ENCODE measurements around the gene TTC4. TPM values are rescaled to one million over a fixed set of nuclear protein-coding genes. Genes with fewer than 3 reads are reported as not detected.

TTC4 gene, protein sequence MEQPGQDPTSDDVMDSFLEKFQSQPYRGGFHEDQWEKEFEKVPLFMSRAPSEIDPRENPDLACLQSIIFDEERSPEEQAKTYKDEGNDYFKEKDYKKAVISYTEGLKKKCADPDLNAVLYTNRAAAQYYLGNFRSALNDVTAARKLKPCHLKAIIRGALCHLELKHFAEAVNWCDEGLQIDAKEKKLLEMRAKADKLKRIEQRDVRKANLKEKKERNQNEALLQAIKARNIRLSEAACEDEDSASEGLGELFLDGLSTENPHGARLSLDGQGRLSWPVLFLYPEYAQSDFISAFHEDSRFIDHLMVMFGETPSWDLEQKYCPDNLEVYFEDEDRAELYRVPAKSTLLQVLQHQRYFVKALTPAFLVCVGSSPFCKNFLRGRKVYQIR
- total RNA-seq = 10 to 100 TPM; 13.9 to 16.8 TPM
- long read RNA-seq, donor 1, transcript TTC4-201 (10 exons, 2,395 nt) = major isoform, 11 of 12 reads
- long read RNA-seq, donor 1, partial matches to known transcripts = 1 of 12 reads
- long read RNA-seq, donor 1, other reads (novel, unspliced or antisense) = 0 of 12 reads
- long read RNA-seq, donor 2, transcript TTC4-201 (10 exons, 2,395 nt) = major isoform, 82 of 98 reads
- long read RNA-seq, donor 2, partial matches to known transcripts = 1 of 98 reads
- long read RNA-seq, donor 2, other reads (novel, unspliced or antisense) = 12 of 98 reads

DNA sequence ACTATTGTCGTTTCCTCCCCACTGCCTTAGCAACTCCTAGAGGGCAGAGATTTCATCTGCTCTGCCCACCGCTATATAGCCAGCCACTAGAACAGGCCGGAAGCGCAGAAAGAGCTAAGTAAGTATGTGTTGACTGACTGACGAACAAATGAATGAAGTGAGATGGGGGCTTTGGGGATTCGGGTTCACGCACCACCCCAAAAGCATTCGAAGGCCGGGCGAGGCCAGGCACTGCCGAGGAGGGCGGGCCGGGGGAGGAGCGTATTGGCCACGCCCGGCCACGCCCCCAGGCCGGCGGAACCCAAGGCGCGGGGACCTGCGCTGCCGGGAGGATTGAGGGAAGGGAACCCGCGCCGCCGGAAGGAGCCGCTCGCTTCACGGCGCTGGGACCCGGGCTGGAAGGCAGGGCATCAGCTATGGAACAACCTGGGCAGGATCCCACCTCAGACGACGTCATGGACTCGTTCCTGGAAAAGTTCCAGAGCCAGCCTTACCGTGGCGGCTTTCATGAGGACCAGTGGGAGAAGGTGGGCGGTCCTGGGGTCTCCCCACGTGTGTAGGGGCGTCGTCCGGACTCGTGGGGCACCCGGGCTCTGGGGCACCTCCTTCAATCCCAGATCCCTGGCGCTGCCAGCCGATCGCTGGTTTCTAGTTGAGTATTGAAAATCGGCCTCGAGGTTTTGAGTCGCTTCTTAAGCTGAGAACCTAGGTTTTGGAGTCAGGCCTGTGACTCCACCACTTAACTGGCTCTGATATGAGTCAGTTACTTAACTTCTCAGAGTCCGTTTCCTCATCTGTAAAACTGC, at the start of gene TTC4:
Gene TTC4 (plus strand): TSS at position 369 of the 806 bp plus-strand sequence. CDS start 48 bp downstream, at position 417.
- DNase-seq (ENCODE audit: low spot score) = peak; percentile 96
- intact Hi-C loops (cut with DNase I) = no loop called here

GRCh38 chr1:54666333-54666732, 49.3 kb upstream of the TTC4 start:
- intact Hi-C loops (cut with DNase I) = no loop called here
- no peak for DNase-seq (ENCODE audit: low spot score)

DNA sequence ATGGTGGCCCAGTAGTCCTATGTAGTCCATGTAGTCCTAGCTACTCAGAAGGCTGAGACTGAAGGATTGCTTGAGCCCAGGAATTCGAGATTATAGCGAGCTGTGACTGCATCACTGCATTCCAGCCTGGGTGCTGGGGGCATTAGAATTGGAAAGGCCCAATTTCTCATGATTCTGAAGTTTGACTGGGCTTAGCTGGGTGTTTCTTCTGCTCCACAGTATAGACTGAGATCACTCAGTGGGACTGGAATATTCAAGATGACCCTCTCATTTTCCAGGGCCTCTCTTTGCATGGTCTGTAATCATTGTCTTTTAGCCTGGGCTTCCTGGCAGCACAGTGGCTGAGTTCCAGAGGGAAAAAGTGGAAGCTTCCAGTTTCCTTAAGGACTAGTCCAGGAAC, 47.9 kb upstream of the TTC4 start:
- intact Hi-C loops (cut with DNase I) = no loop called here
- no peak for DNase-seq (ENCODE audit: low spot score)

DNA sequence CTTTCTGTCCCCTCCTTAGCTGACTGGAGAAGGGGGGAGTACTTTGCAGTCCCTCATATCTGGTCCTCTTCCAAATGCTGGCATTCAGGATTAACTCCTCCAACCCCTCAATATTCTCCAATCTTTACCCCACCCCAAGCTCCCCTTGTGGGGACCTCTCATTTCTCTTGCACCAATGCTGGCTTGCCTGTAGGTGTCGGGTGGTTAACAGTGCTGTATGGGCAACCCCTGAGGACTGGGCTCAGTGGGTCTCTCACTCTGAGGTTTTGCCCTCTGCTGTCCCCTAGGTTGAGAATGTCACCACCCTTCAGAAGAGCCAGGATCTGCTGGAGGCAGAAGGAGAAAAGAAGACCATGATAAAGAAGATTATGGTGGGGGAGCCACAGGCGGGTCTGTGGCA, 47.1 kb upstream of the TTC4 start:
- DNase-seq (ENCODE audit: low spot score) = no peak
- intact Hi-C loops (cut with DNase I) = no loop called here

- DNase-seq (ENCODE audit: low spot score) = no peak
- intact Hi-C loops (cut with DNase I) = no loop called here
Observed at GRCh38 chr1:54671985-54672608, 43.6 kb upstream of the TTC4 start.

DNA sequence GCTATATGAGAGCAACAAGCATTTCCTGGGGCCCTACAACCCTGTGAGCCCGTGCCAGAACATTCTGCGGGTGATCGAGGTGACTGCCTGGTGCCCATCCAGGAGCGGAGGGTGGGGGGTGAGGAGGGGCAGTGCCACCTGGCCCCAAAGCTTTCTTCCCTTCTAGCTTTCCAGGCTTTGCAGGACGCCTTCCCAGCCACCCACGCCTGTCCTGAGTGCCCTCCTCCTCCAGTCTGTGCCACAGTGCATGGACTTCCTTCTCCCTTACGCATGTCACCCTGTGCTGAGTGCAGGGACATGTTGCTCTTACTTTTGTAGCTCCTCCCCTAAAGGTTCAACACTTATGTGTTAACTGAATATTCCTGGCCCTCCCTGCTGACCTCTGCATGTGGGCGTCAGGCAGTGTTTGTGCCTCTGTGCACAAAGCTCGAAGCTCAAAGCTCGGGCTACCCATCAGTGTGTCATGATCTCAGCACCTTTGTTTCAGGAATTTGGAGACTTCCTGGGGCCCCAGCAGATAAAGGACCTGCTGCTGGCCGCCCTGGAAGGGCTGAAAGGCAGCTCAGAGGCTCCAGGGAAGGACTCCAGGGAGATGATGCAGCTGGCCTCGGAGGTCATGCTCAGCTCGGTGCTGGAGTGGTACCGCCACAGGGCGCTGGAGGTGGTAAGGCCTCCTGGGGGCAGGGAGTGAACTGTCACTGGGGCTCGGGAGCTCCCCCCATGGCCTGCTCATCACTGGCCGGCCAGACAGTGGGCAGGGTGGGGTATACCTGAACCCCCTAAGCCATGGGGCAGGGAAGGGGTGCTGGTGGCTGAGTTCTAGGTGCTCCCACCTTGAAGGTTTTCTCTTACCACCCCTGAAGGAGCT, 36.7 kb upstream of the TTC4 start:
- no peak for DNase-seq (ENCODE audit: low spot score)
- intact Hi-C loops (cut with DNase I) = no loop called here

- intact Hi-C loops (cut with DNase I) = no loop called here
- no peak for DNase-seq (ENCODE audit: low spot score)
Observed at GRCh38 chr1:54679706-54680105, 36.0 kb upstream of the TTC4 start.

DNA sequence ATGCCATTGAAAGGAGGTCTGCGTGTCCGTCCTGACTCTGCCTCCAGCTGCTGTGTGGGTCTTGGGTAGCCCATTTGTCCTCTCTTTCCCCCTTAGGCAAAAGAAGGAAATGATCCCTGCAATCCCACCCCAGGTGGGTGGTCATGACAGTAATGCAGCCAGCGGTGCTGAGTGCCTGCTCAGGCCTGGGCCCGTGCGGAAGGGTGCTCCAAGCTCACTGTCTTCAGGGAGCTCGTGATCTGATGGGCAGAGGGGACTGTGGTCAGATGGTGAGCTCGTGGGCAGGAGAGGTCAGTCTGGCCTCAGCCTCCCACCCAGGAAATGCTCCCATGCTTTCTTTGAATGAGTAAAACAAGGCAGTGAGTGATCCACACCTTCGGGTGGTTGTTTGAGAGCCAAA, 35.3 kb upstream of the TTC4 start:
- no peak for DNase-seq (ENCODE audit: low spot score)
- intact Hi-C loops (cut with DNase I) = no loop called here

DNA sequence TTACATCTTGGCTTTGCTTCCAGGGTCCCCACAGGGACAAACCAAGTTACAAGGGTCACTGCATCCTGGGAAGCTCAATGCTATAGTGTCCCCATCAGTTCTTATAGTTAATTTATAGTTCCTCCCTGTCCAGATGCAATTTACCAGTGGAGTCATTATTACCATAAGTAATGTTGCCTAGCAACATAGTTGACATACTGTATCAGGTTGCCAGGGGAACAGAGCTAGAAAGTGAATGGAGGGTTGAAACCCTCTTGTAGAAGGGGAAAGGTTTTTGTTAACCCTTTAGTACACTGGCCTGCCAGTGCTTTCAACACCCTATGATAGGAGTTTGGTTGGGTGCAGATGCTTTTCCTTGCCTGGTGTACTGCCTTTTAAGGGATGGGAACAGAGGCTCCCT, 34.3 kb upstream of the TTC4 start:
- no peak for DNase-seq (ENCODE audit: low spot score)
- intact Hi-C loops (cut with DNase I) = no loop called here

GRCh38 chr1:54683453-54683852, 32.2 kb upstream of the TTC4 start:
- no peak for DNase-seq (ENCODE audit: low spot score)
- intact Hi-C loops (cut with DNase I) = no loop called here

GRCh38 chr1:54685335-54685905, 30.2 kb upstream of the TTC4 start:
- DNase-seq (ENCODE audit: low spot score) = no peak
- intact Hi-C loops (cut with DNase I) = no loop called here

DNA sequence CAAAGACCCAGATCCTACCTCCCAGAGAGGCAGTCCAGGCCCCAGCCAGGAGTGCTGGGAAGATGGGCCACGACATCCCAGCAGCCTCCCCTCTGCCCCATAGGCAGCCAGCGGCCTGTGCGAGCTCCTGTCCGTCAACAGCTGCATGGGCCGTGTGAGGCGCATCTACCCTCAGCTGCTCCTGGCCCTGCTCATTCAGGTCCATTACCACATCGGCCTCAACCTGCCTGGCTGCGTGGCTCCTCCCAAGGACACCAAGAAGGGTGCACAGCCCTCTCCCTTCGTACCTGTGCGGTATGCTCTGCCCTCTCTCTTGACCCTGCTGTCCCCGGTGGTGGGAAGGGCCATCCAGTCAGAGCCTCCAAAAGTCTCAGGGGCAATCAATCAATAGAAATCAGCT, 29.5 kb upstream of the TTC4 start:
- no peak for DNase-seq (ENCODE audit: low spot score)
- intact Hi-C loops (cut with DNase I) = no loop called here

- no peak for DNase-seq (ENCODE audit: low spot score)
- intact Hi-C loops (cut with DNase I) = loop anchor here in 1 of 2 donors (5.0 kb wide), 1 partner anchor 117 kb away; no protein-coding TSS in a partner anchor
Observed at GRCh38 chr1:54694771-54695170, 20.9 kb upstream of the TTC4 start.

- DNase-seq (ENCODE audit: low spot score) = no peak
- intact Hi-C loops (cut with DNase I) = loop anchor here in 1 of 2 donors (5.0 kb wide), 1 partner anchor 118 kb away; no protein-coding TSS in a partner anchor
Observed at GRCh38 chr1:54695221-54695620, 20.4 kb upstream of the TTC4 start.

DNA sequence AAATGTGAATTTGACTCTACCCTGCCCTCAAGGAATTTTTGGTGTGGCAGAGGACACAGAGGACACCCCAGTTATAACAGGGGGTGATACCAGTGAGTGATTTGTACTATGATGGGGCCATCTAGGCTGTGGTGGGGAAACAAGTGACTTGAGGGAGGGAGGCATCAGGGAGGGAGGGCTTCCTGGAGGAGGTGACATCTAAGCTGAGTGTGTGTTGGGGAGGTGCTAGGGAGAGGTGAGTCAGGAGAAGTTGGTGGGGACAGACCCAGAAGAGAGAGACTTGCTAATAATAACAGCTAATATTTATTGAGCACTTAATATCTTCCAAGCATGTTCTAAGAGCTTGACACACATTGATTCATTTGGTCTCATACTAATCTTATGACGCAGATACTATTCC, 19.9 kb upstream of the TTC4 start:
- intact Hi-C loops (cut with DNase I) = loop anchor here in 1 of 2 donors (5.0 kb wide), 1 partner anchor 118 kb away; no protein-coding TSS in a partner anchor
- no peak for DNase-seq (ENCODE audit: low spot score)

DNA sequence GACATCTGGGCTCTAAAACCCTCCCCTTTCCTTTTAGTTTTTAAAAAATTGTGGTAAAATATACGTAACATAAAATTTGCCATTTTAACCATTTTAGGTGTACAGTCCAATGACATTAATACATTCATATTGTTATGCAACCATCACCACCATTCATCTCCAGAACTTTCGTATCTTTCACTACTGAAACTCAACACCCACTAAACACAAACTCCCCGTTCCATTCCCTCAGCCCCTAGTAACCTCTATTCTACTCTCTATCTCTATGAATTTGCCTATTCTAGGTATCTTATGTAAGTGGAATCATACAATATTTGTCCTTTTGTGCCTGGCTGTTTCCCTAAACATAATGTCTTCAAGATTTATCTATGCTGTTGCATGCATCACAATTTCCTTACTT, 19.4 kb upstream of the TTC4 start:
- DNase-seq (ENCODE audit: low spot score) = no peak
- intact Hi-C loops (cut with DNase I) = loop anchor here in 1 of 2 donors (5.0 kb wide), 1 partner anchor 119 kb away; no protein-coding TSS in a partner anchor

DNA sequence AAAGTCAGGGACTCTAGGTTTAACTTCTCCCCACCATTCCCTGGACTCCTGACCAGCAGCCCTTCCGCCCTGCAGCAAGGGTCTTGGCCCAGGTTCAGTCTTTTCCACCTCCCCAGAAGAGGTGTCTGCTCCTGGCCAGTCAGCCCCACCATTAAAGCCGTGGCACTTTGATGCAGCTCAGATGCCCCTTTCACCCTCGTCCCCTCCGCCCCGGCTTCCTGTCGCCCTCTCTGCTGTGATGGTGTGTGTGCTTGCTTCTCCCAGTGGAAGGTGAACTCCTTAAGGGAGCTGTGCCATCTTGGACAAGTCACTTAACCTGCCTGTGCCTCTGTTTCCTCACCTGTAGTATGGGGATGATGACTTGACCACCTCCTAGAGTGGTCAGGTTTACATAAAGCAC, 17.8 kb upstream of the TTC4 start:
- peak; percentile 70 for DNase-seq (ENCODE audit: low spot score)
- intact Hi-C loops (cut with DNase I) = loop anchor here in 1 of 2 donors (5.0 kb wide), 1 partner anchor 121 kb away; no protein-coding TSS in a partner anchor

GRCh38 chr1:54698346-54698745, 17.3 kb upstream of the TTC4 start:
- DNase-seq (ENCODE audit: low spot score) = peak; percentile 31
- intact Hi-C loops (cut with DNase I) = loop anchor here in 1 of 2 donors (5.0 kb wide), 1 partner anchor 121 kb away; no protein-coding TSS in a partner anchor
